Suprapubic skin (tissue), 4 donors: Measurements from ENCODE around the gene TMEM52. TPM values are rescaled to one million over a fixed set of nuclear protein-coding genes. Genes with fewer than 3 reads are reported as not detected.

Experiments
- DNase-seq, 2 donors: peaks; one replicate each; pipeline ENCODE4 v3.0.0-alpha.2; 2019; ENCODE audit warnings: low spot score in 2 of 2
- H3K27ac ChIP-seq: fragments of 200-600 bp; sonication (generic); one replicate; pipeline ENCODE4 v1.5.1; 2019
- H3K27me3 ChIP-seq: fragments of 200-600 bp; sonication (generic); one replicate; pipeline ENCODE4 v1.5.1; 2019
- H3K36me3 ChIP-seq: fragments of 200-600 bp; sonication (generic); one replicate; pipeline ENCODE4 v1.5.1; 2019
- H3K4me1 ChIP-seq: fragments of 200-600 bp; sonication (generic); one replicate; pipeline ENCODE4 v1.5.1; 2019
- H3K4me3 ChIP-seq: fragments of 200-600 bp; sonication (generic); one replicate; pipeline ENCODE4 v1.5.1; 2019; ENCODE audit warnings: mild to moderate bottlenecking
- H3K9me3 ChIP-seq: fragments of 200-600 bp; sonication (generic); one replicate; pipeline ENCODE4 v1.5.1; 2019
- CTCF ChIP-seq, 2 donors: fragments of 200-600 bp in 1 of 2; fragments of 450-650 bp in 1 of 2; sonication (generic) in 1 of 2; IDR thresholded peaks; one replicate each; pipeline ENCODE4 v1.5.1; 2016 to 2019; ENCODE audit warnings: antibody characterized with exemption in 2 of 2, mild to moderate bottlenecking in 1 of 2, moderate library complexity in 1 of 2
- EP300 ChIP-seq: sonication (generic); formaldehyde crosslinking; IDR thresholded peaks from one replicate; pipeline ENCODE4 v1.6.1; 2017; ENCODE audit warnings: antibody characterized with exemption
- POLR2A ChIP-seq, 2 donors: fragments of 450-650 bp; IDR thresholded peaks; one replicate each; pipeline ENCODE4 v1.6.1; 2017; ENCODE audit warnings: antibody characterized with exemption in 2 of 2, mild to moderate bottlenecking in 2 of 2, moderate library complexity in 2 of 2
- POLR2AphosphoS5 ChIP-seq, 3 donors: sonication (generic); formaldehyde crosslinking; IDR thresholded peaks; one replicate each; pipeline ENCODE4 v1.6.1; 2017; ENCODE audit warnings: antibody characterized with exemption in 3 of 3
- WGBS: methylation state at CpG from one replicate; pipeline ENCODE4 v1.1.5; 2018; 5-methylcytosine and 5-hydroxymethylcytosine counted together
- total RNA-seq, 4 donors: library from RNA; depleted of rRNA; stranded (reverse); fragments of >200 nt; gene quantifications; one replicate each; pipeline ENCODE4 v1.1.0, GENCODE V29; 2016

The TMEM52 gene
- total RNA-seq, 4 donors from 2014 or later = 2.2 to 6.0 (median 4.5) TPM

- Histone ChIP-seq H3K36me3 (no peaks in the 10 kb centered on the region), H3K9me3 (no peaks in the 10 kb centered on the region), H3K27ac (no peak overlapping the region), H3K4me3 (no peak overlapping the region), H3K4me1 (peaks cover 9% of the 10 kb centered on the region), H3K27me3 (no peaks in the 10 kb centered on the region)
- DNase-seq = no peak
- TF ChIP-seq POLR2AphosphoS5 (IDR thresholded peaks at IDR 0.05) (no peak), EP300 (no peak), CTCF (IDR thresholded peaks at IDR 0.05) (no peak), POLR2A (IDR thresholded peaks at IDR 0.05) (no peak)
- 73% methylated on average over 8 of the region's 14 CpGs for WGBS
These were observed 18.0 kb downstream of the TMEM52 start for GRCh38 chr1:1900883-1901640.

- no peak for DNase-seq
- no peaks in the 10 kb centered on the region for H3K36me3 ChIP-seq
- H3K27me3 ChIP-seq = no peaks in the 10 kb centered on the region
- H3K4me1 ChIP-seq = peaks cover 15% of the 10 kb centered on the region
- TF ChIP-seq CTCF (IDR thresholded peaks at IDR 0.05) (no peak), POLR2AphosphoS5 (IDR thresholded peaks at IDR 0.05) (no peak), POLR2A (IDR thresholded peaks at IDR 0.05) (no peak), EP300 (no peak)
- WGBS = 87% methylated on average over 7 of the region's 9 CpGs
- H3K27ac ChIP-seq = no peak overlapping the region
- H3K4me3 ChIP-seq = no peak overlapping the region
- no peaks in the 10 kb centered on the region for H3K9me3 ChIP-seq
These were observed 19.1 kb downstream of the TMEM52 start for GRCh38 chr1:1899967-1900327.

- WGBS = 61% methylated on average over 11 of the region's 16 CpGs
- Histone ChIP-seq H3K36me3 (no peaks in the 10 kb centered on the region), H3K9me3 (no peaks in the 10 kb centered on the region), H3K4me1 (peaks cover 20% of the 10 kb centered on the region), H3K27ac (no peak overlapping the region), H3K4me3 (no peak overlapping the region), H3K27me3 (no peaks in the 10 kb centered on the region)
- TF ChIP-seq CTCF (IDR thresholded peaks at IDR 0.05) (no peak), POLR2AphosphoS5 (IDR thresholded peaks at IDR 0.05) (no peak), EP300 (no peak), POLR2A (IDR thresholded peaks at IDR 0.05) (no peak)
- peak in 1 of 2 donors; percentile 60 for DNase-seq
These were observed 19.7 kb downstream of the TMEM52 start for GRCh38 chr1:1899266-1899966.

GRCh38 chr1:1898246-1898933, 20.7 kb downstream of the TMEM52 start:
- no peak for TF ChIP-seq POLR2A (IDR thresholded peaks at IDR 0.05)
- TF ChIP-seq POLR2AphosphoS5 (IDR thresholded peaks at IDR 0.05) = no peak
- TF ChIP-seq CTCF (IDR thresholded peaks at IDR 0.05) = no peak
- TF ChIP-seq EP300 = no peak
- no peak for DNase-seq
- no peak overlapping the region for H3K27ac ChIP-seq
- no peaks in the 10 kb centered on the region for H3K36me3 ChIP-seq
- H3K4me3 ChIP-seq = no peak overlapping the region
- no peaks in the 10 kb centered on the region for H3K9me3 ChIP-seq
- WGBS = 94% methylated on average over 5 of the region's 6 CpGs
- H3K4me1 ChIP-seq = peaks cover 30% of the 10 kb centered on the region
- H3K27me3 ChIP-seq = no peaks in the 10 kb centered on the region
